Activated CD4-positive, alpha-beta T cell treated with anti-CD3 and anti-CD28 coated beads, Interleukin-2, Interleukin-4, amounts not matched to agents 100 ng/mL and 50 ng/mL, durations not matched to agents 16 hours and 8 hours (primary cell): ENCODE results near the gene TLR4.
A peak's percentile ranks its signal among the peaks of the same experiment; 100 is the strongest.

ENCODE experiments used
- DNase-seq: peaks from one replicate; pipeline ENCODE4 v3.0.0-alpha.2; 2020; ENCODE audit warnings: low spot score

The TLR4 gene

GRCh38 chr9:117704024-117704575 is at the start of gene TLR4:
Gene TLR4 (plus strand): TSS chr9:117704403. CDS start chr9:117704473, 70 bp downstream.
- no peak for DNase-seq

GRCh38 chr9:117656002-117656401 is 48.2 kb upstream of the TLR4 start:
- DNase-seq, result no peak

GRCh38 chr9:117662651-117663050 is 41.6 kb upstream of the TLR4 start:
- DNase-seq, result no peak

- DNase-seq, result no peak
These were observed 39.8 kb upstream of the TLR4 start for GRCh38 chr9:117664419-117664818.

- no peak for DNase-seq
These were observed 38.4 kb upstream of the TLR4 start for GRCh38 chr9:117665601-117666385.

- no peak for DNase-seq
These were observed 32.7 kb upstream of the TLR4 start for GRCh38 chr9:117671468-117671867.

- DNase-seq, result no peak
These were observed 31.8 kb upstream of the TLR4 start for GRCh38 chr9:117672369-117672768.

GRCh38 chr9:117677572-117677971 is 26.6 kb upstream of the TLR4 start:
- no peak for DNase-seq

GRCh38 chr9:117678871-117679270 is 25.3 kb upstream of the TLR4 start:
- peak; percentile 19 for DNase-seq

GRCh38 chr9:117679416-117679815 is 24.8 kb upstream of the TLR4 start:
- DNase-seq, result no peak

GRCh38 chr9:117681888-117682287 is 22.3 kb upstream of the TLR4 start:
- DNase-seq, result no peak

GRCh38 chr9:117682955-117683710 is 21.1 kb upstream of the TLR4 start:
- peak; percentile 68 for DNase-seq

- DNase-seq, result no peak
These were observed 16.7 kb upstream of the TLR4 start for GRCh38 chr9:117687532-117687931.

- no peak for DNase-seq
These were observed 12.8 kb upstream of the TLR4 start for GRCh38 chr9:117691367-117691766.

GRCh38 chr9:117696154-117696553 is 8.0 kb upstream of the TLR4 start:
- DNase-seq, result no peak

GRCh38 chr9:117697046-117697445 is 7.2 kb upstream of the TLR4 start:
- DNase-seq, result no peak

GRCh38 chr9:117703537-117703936 is 666 bp upstream of the TLR4 start:
- no peak for DNase-seq

- DNase-seq, result no peak
These were observed 394 bp downstream of the TLR4 start for GRCh38 chr9:117704597-117704996.

GRCh38 chr9:117705386-117705785 is 1.2 kb downstream of the TLR4 start:
- DNase-seq, result no peak

- no peak for DNase-seq
These were observed 2.4 kb downstream of the TLR4 start for GRCh38 chr9:117706421-117707116.

- no peak for DNase-seq
These were observed 3.4 kb downstream of the TLR4 start for GRCh38 chr9:117707561-117707960.

GRCh38 chr9:117709936-117710335 is 5.7 kb downstream of the TLR4 start:
- no peak for DNase-seq

- DNase-seq, result no peak
These were observed 10.1 kb downstream of the TLR4 start for GRCh38 chr9:117714282-117714681.
